Stimulated activated CD4-positive, alpha-beta T cell treated with anti-CD3 and anti-CD28 coated beads, Interleukin-12 subunit alpha, Interleukin-12 subunit beta, amount 100 ng/mL, for 4 hours (primary cell): ENCODE data around the gene TUBA1A.
"Not testable (repeated sequence)": the region's sequence is repeated elsewhere in the genome, so short reads cannot be mapped to it uniquely, and the experiment has no call there.

Experiments
- DNase-seq: peaks from one replicate; pipeline ENCODE4 v3.0.0-alpha.2; 2020

TUBA1A gene

GRCh38 chr12:49200919-49201594, 12.2 kb upstream of the TUBA1A start:
- DNase-seq = no peak

GRCh38 chr12:49198431-49199155, 9.7 kb upstream of the TUBA1A start:
- no peak for DNase-seq

- no peak for DNase-seq
Measured at GRCh38 chr12:49197256-49197655, 8.4 kb upstream of the TUBA1A start.

- no peak for DNase-seq
Measured at GRCh38 chr12:49195736-49196135, 6.9 kb upstream of the TUBA1A start.

- DNase-seq = not testable (repeated sequence)
Measured at GRCh38 chr12:49193746-49194145, 4.9 kb upstream of the TUBA1A start.

- DNase-seq = not testable (repeated sequence)
Measured at GRCh38 chr12:49191498-49191897, 2.6 kb upstream of the TUBA1A start.

- no peak for DNase-seq
Measured at GRCh38 chr12:49190974-49191373, 2.1 kb upstream of the TUBA1A start.

GRCh38 chr12:49189731-49190716, 1.1 kb upstream of the TUBA1A start:
- DNase-seq = no peak

GRCh38 chr12:49188201-49188915, 522 bp downstream of the TUBA1A start:
- DNase-seq = peak; percentile 66

- no peak for DNase-seq
Measured at GRCh38 chr12:49187184-49187583, 1.7 kb downstream of the TUBA1A start.

- not testable (repeated sequence) for DNase-seq
Measured at GRCh38 chr12:49186307-49186706, 2.6 kb downstream of the TUBA1A start.

- DNase-seq = not testable (repeated sequence)
Measured at GRCh38 chr12:49184697-49185096, 4.2 kb downstream of the TUBA1A start.

GRCh38 chr12:49183214-49183950, 5.5 kb downstream of the TUBA1A start:
- DNase-seq = not testable (repeated sequence)

GRCh38 chr12:49174218-49174617, 14.7 kb downstream of the TUBA1A start:
- no peak for DNase-seq

- no peak for DNase-seq
Measured at GRCh38 chr12:49170924-49171323, 18.0 kb downstream of the TUBA1A start.

GRCh38 chr12:49165114-49165513, 23.8 kb downstream of the TUBA1A start:
- DNase-seq = no peak

- not testable (repeated sequence) for DNase-seq
Measured at GRCh38 chr12:49161901-49162300, 27.0 kb downstream of the TUBA1A start.

GRCh38 chr12:49161092-49161795, 27.6 kb downstream of the TUBA1A start:
- no peak for DNase-seq

GRCh38 chr12:49160399-49160798, 28.5 kb downstream of the TUBA1A start:
- no peak for DNase-seq

GRCh38 chr12:49154221-49154620, 34.7 kb downstream of the TUBA1A start:
- no peak for DNase-seq

GRCh38 chr12:49147384-49147783, 41.5 kb downstream of the TUBA1A start:
- no peak for DNase-seq
